GM12874 (cell line): ENCODE measurements around the gene SCN9A.

Experiments used
- CTCF ChIP-seq: IDR thresholded peaks from 2 replicates; pipeline ENCODE4 v1.5.1; 2011; ENCODE audit warnings: low read depth, mild to moderate bottlenecking, control low read depth, low read length, moderate library complexity; ENCODE audit not compliant: insufficient read depth

Gene SCN9A

GRCh38 chr2:166385313-166385712 lies 9.6 kb upstream of the SCN9A start:
- no peak for TF ChIP-seq CTCF

GRCh38 chr2:166384774-166385173 lies 9.0 kb upstream of the SCN9A start:
- peak; percentile 15; the same call in 1 of the 2 replicates for TF ChIP-seq CTCF

- no peak for TF ChIP-seq CTCF
Measured at GRCh38 chr2:166382448-166382847, 6.7 kb upstream of the SCN9A start.

- no peak for TF ChIP-seq CTCF
Measured at GRCh38 chr2:166380615-166381014, 4.9 kb upstream of the SCN9A start.

- no peak for TF ChIP-seq CTCF
Measured at GRCh38 chr2:166376873-166377272, 1.1 kb upstream of the SCN9A start.

- TF ChIP-seq CTCF: no peak
Measured at GRCh38 chr2:166376488-166376828, 714 bp upstream of the SCN9A start.

- no peak for TF ChIP-seq CTCF
Measured at GRCh38 chr2:166375195-166375735, 479 bp downstream of the SCN9A start.
